H1 (cell line): ENCODE data around the gene MORN5. TPM values are rescaled to one million over a fixed set of nuclear protein-coding genes. Genes with fewer than 3 reads are reported as not detected.

ENCODE experiments used
- POLR2AphosphoS5 ChIP-seq: IDR thresholded peaks from 2 replicates; pipeline ENCODE4 v1.6.1; 2011; ENCODE audit warnings: low read depth, low read length
- RNF2 ChIP-seq: fragments of 200-900, 300-1000 bp; sonication (generic); IDR thresholded peaks from 2 replicates; pipeline ENCODE4 v1.7.1; 2016; ENCODE audit warnings: borderline replicate concordance, low read depth, mild to moderate bottlenecking, antibody characterized with exemption, low read length; ENCODE audit not compliant: poor library complexity, severe bottlenecking; ENCODE audit errors: missing control alignments
- polyA plus RNA-seq, 7 experiments: library from polyadenylated mRNA; depleted of rRNA in 3 of 7; stranded (reverse) in 5 of 7; unstranded in 2 of 7; fragments of >200 nt in 5 of 7; fragments of 200-250 nt in 2 of 7; gene quantifications; 1 replicate in 5 of 7; 2 replicates in 1 of 7; 4 replicates in 1 of 7; pipeline versions ENCODE4 v1.2.1 to v1.2.3, GENCODE V29; 2011 to 2013; ENCODE audit warnings: missing spikeins in 2 of 7, mixed read lengths in 2 of 7
- total RNA-seq: library from RNA; stranded (reverse); fragmentation: NEBNext Ultra II Directional; extraction: Animal tissue kit (Norgen Biotek cat#: 25700); gene quantifications from 2 replicates; pipeline ENCODE4 v1.2.1, GENCODE V29; 2021
- TF ChIP-seq, protein P1 (sequence below): fragments of 300-600 bp; sonication (generic); IDR thresholded peaks from 2 replicates; pipeline ENCODE4 v1.7.1; 2012; ENCODE audit warnings: low read length, moderate library complexity, mild to moderate bottlenecking, inconsistent platforms; ENCODE audit not compliant: insufficient replicate concordance

Gene MORN5
- total and polyA plus RNA-seq, 2 of the 8 experiments (the other 6 are each of a cell fraction or from before 2014, with no cell fraction given) = not detected

DNA sequence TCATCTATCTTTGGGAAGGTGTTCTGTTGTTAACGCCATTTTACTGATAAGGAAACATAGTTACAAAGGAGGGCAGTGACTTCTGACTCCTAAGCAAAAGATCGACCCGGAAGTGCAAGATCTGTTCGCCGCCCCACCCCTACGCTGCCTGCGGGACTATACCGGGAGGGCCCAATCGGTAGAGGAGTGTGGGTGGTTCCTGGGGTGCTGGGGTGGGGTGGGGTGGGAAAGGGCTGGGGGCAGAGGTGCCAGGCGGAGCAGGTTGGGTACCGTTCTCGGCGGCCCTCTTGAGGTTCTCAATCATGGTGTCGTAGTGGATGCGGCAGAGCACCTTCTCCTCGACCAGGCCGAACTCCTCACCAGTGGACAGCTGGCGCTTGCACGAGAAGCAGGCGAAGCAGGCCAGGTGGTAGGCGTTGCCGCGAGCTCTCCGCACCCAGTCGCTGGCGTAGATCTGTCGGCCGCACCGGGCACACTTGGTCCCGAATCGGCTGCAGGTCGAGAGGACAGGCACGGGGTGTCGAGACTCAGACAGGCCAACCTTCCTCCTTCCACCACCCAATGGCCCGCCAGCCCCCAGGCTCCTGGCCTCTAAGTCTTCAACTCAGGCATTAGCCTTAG is 57.2 kb downstream of the MORN5 start (continued):
- TF ChIP-seq, protein P1, sequence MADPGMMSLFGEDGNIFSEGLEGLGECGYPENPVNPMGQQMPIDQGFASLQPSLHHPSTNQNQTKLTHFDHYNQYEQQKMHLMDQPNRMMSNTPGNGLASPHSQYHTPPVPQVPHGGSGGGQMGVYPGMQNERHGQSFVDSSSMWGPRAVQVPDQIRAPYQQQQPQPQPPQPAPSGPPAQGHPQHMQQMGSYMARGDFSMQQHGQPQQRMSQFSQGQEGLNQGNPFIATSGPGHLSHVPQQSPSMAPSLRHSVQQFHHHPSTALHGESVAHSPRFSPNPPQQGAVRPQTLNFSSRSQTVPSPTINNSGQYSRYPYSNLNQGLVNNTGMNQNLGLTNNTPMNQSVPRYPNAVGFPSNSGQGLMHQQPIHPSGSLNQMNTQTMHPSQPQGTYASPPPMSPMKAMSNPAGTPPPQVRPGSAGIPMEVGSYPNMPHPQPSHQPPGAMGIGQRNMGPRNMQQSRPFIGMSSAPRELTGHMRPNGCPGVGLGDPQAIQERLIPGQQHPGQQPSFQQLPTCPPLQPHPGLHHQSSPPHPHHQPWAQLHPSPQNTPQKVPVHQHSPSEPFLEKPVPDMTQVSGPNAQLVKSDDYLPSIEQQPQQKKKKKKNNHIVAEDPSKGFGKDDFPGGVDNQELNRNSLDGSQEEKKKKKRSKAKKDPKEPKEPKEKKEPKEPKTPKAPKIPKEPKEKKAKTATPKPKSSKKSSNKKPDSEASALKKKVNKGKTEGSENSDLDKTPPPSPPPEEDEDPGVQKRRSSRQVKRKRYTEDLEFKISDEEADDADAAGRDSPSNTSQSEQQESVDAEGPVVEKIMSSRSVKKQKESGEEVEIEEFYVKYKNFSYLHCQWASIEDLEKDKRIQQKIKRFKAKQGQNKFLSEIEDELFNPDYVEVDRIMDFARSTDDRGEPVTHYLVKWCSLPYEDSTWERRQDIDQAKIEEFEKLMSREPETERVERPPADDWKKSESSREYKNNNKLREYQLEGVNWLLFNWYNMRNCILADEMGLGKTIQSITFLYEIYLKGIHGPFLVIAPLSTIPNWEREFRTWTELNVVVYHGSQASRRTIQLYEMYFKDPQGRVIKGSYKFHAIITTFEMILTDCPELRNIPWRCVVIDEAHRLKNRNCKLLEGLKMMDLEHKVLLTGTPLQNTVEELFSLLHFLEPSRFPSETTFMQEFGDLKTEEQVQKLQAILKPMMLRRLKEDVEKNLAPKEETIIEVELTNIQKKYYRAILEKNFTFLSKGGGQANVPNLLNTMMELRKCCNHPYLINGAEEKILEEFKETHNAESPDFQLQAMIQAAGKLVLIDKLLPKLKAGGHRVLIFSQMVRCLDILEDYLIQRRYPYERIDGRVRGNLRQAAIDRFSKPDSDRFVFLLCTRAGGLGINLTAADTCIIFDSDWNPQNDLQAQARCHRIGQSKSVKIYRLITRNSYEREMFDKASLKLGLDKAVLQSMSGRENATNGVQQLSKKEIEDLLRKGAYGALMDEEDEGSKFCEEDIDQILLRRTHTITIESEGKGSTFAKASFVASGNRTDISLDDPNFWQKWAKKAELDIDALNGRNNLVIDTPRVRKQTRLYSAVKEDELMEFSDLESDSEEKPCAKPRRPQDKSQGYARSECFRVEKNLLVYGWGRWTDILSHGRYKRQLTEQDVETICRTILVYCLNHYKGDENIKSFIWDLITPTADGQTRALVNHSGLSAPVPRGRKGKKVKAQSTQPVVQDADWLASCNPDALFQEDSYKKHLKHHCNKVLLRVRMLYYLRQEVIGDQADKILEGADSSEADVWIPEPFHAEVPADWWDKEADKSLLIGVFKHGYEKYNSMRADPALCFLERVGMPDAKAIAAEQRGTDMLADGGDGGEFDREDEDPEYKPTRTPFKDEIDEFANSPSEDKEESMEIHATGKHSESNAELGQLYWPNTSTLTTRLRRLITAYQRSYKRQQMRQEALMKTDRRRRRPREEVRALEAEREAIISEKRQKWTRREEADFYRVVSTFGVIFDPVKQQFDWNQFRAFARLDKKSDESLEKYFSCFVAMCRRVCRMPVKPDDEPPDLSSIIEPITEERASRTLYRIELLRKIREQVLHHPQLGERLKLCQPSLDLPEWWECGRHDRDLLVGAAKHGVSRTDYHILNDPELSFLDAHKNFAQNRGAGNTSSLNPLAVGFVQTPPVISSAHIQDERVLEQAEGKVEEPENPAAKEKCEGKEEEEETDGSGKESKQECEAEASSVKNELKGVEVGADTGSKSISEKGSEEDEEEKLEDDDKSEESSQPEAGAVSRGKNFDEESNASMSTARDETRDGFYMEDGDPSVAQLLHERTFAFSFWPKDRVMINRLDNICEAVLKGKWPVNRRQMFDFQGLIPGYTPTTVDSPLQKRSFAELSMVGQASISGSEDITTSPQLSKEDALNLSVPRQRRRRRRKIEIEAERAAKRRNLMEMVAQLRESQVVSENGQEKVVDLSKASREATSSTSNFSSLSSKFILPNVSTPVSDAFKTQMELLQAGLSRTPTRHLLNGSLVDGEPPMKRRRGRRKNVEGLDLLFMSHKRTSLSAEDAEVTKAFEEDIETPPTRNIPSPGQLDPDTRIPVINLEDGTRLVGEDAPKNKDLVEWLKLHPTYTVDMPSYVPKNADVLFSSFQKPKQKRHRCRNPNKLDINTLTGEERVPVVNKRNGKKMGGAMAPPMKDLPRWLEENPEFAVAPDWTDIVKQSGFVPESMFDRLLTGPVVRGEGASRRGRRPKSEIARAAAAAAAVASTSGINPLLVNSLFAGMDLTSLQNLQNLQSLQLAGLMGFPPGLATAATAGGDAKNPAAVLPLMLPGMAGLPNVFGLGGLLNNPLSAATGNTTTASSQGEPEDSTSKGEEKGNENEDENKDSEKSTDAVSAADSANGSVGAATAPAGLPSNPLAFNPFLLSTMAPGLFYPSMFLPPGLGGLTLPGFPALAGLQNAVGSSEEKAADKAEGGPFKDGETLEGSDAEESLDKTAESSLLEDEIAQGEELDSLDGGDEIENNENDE = no peak
- peak; percentile 68 for TF ChIP-seq RNF2
- no peak for TF ChIP-seq POLR2AphosphoS5
